H1 (cell line): Measurements from ENCODE around the gene OR9A2. TPM values are rescaled to one million over a fixed set of nuclear protein-coding genes. Genes with fewer than 3 reads are reported as not detected.

Experiments used
- CTCF ChIA-PET: fragments of 300-600 bp; sonication (Branson Sonifier 250); formaldehyde crosslinking; loops from one replicate; lab custom pipeline; 2021; ENCODE audit not compliant: partially characterized antibody; lab: Charles Lee
- POLR2A ChIA-PET: fragments of 300-600 bp; sonication (Branson Sonifier 250); formaldehyde crosslinking; loops from one replicate; lab custom pipeline; 2021; ENCODE audit warnings: inconsistent platforms; ENCODE audit not compliant: partially characterized antibody; lab: Charles Lee
- DNase-seq, 2 experiments: peaks; one replicate each; pipeline versions ENCODE4 v3.0.0 to v3.0.0-alpha.2; 2010 to 2022; ENCODE audit warnings: low spot score in 2 of 2, low read depth in 1 of 2, mixed read lengths in 1 of 2
- FAIRE-seq: peaks from 2 replicates; lab custom pipeline; 2011; peaks lifted over from hg19 to GRCh38; lab: Jason Lieb, UNC
- H2AFZ ChIP-seq: 2 replicates; pipeline ENCODE4 v1.8.1; 2012; ENCODE audit warnings: low read length, inconsistent platforms
- H2AK5ac ChIP-seq: 2 replicates; pipeline ENCODE4 v1.6.1; 2013; ENCODE audit warnings: low read depth, low read length
- H2BK120ac ChIP-seq: replicated peaks from 2 replicates; pipeline ENCODE3; 2013; ENCODE audit warnings: low read depth, low read length, inconsistent platforms
- H2BK12ac ChIP-seq: 2 replicates; pipeline ENCODE4 v1.6.1; 2013; ENCODE audit warnings: low read depth, low read length
- H2BK15ac ChIP-seq: 2 replicates; pipeline ENCODE4 v1.6.1; 2013; ENCODE audit warnings: low read length
- H2BK20ac ChIP-seq: 2 replicates; pipeline ENCODE4 v1.6.1; 2013; ENCODE audit warnings: low read length
- H2BK5ac ChIP-seq: 2 replicates; pipeline ENCODE4 v1.6.1; 2013; ENCODE audit warnings: low read depth, low read length
- H3K14ac ChIP-seq: 2 replicates; pipeline ENCODE4 v1.6.1; 2013; ENCODE audit warnings: inconsistent platforms; ENCODE audit not compliant: insufficient read length
- H3K18ac ChIP-seq: 2 replicates; pipeline ENCODE4 v1.6.1; 2013; ENCODE audit warnings: low read length; ENCODE audit errors: extremely low read depth
- H3K23ac ChIP-seq: 2 replicates; pipeline ENCODE4 v1.6.1; 2013; ENCODE audit warnings: inconsistent platforms; ENCODE audit not compliant: insufficient read length
- H3K23me2 ChIP-seq: 2 replicates; pipeline ENCODE4 v1.6.1; 2013; ENCODE audit warnings: low read depth, low read length
- H3K27ac ChIP-seq: 2 replicates; pipeline ENCODE4 v1.6.1; 2011; ENCODE audit warnings: low read depth, low read length, inconsistent platforms
- H3K27me3 ChIP-seq, 4 experiments: replicated peaks in 1 of 4; 1 replicate in 1 of 4; 2 replicates in 3 of 4; pipeline versions ENCODE4 v1.6.1 to v1.8.1; 2011 to 2013; ENCODE audit warnings: low read length in 3 of 4, mild to moderate bottlenecking in 3 of 4, inconsistent platforms in 2 of 4, mixed read lengths in 2 of 4, moderate library complexity in 1 of 4; ENCODE audit not compliant: control insufficient read depth in 3 of 4, insufficient read depth in 3 of 4; ENCODE audit errors: extremely low read depth in 1 of 4
- H3K36me3 ChIP-seq, 4 experiments: 2 replicates each; pipeline versions ENCODE4 v1.6.1 to v1.8.1; 2011 to 2013; ENCODE audit warnings: mild to moderate bottlenecking in 4 of 4, low read length in 3 of 4, moderate library complexity in 2 of 4, control low read depth in 1 of 4, inconsistent platforms in 1 of 4; ENCODE audit not compliant: insufficient read depth in 4 of 4, control insufficient read depth in 2 of 4
- H3K4ac ChIP-seq: replicated peaks from 2 replicates; pipeline ENCODE3; 2013; ENCODE audit warnings: low read length, low read depth, mixed read lengths, inconsistent platforms; ENCODE audit not compliant: insufficient read length
- H3K4me1 ChIP-seq, 4 experiments: replicated peaks in 1 of 4; 1 replicate in 1 of 4; 2 replicates in 3 of 4; pipeline versions ENCODE4 v1.6.1 to v1.8.1; 2011 to 2013; ENCODE audit warnings: low read length in 3 of 4, inconsistent platforms in 2 of 4, mixed read lengths in 1 of 4; ENCODE audit not compliant: insufficient read depth in 4 of 4, control insufficient read depth in 3 of 4
- H3K4me2 ChIP-seq, 2 experiments: 2 replicates each; pipeline versions ENCODE4 v1.6.1 to v1.8.1; 2011 to 2013; ENCODE audit warnings: low read depth in 2 of 2, low read length in 2 of 2, control low read depth in 1 of 2, inconsistent platforms in 1 of 2, mild to moderate bottlenecking in 1 of 2; ENCODE audit not compliant: insufficient read depth in 1 of 2
- H3K4me3 ChIP-seq, 4 experiments: fragments of 200-600, 300-600 bp in 1 of 4; sonication (generic), shearing (Covaris generic), sonication (Bioruptor Twin) in 1 of 4; 2 replicates each; pipeline versions ENCODE4 v1.5.1 to v1.8.1; 2011 to 2016; ENCODE audit warnings: low read length in 4 of 4, low read depth in 3 of 4, control low read depth in 2 of 4, inconsistent platforms in 2 of 4, mild to moderate bottlenecking in 2 of 4, mixed read lengths in 1 of 4, moderate library complexity in 1 of 4; ENCODE audit not compliant: insufficient read depth in 2 of 4; ENCODE audit errors: extremely low read depth in 1 of 4
- H3K56ac ChIP-seq: replicated peaks from 2 replicates; pipeline ENCODE3; 2013; ENCODE audit warnings: low read depth, mild to moderate bottlenecking, mixed read lengths, low read length, inconsistent platforms; ENCODE audit not compliant: insufficient read length
- H3K79me1 ChIP-seq: 2 replicates; pipeline ENCODE4 v1.6.1; 2013; ENCODE audit warnings: low read depth, low read length, control low read depth
- H3K79me2 ChIP-seq, 2 experiments: 2 replicates each; pipeline versions ENCODE4 v1.6.1 to v1.8.1; 2012 to 2013; ENCODE audit warnings: low read length in 2 of 2, mild to moderate bottlenecking in 2 of 2, inconsistent platforms in 1 of 2; ENCODE audit not compliant: insufficient read depth in 2 of 2, control insufficient read depth in 1 of 2
- H3K9ac ChIP-seq, 4 experiments: replicated peaks in 1 of 4; 1 replicate in 1 of 4; 2 replicates in 3 of 4; pipeline versions ENCODE4 v1.6.1 to v1.8.1; 2011 to 2013; ENCODE audit warnings: low read depth in 3 of 4, low read length in 3 of 4, control low read depth in 2 of 4, mild to moderate bottlenecking in 2 of 4, moderate library complexity in 2 of 4, inconsistent platforms in 1 of 4; ENCODE audit errors: extremely low read depth in 1 of 4
- H3K9me3 ChIP-seq, 2 experiments: 2 replicates each; pipeline versions ENCODE4 v1.6.1 to v1.8.1; 2012 to 2013; ENCODE audit warnings: mild to moderate bottlenecking in 2 of 2, moderate library complexity in 2 of 2, control low read depth in 1 of 2, inconsistent platforms in 1 of 2, low read depth in 1 of 2, low read length in 1 of 2, mixed read lengths in 1 of 2; ENCODE audit not compliant: insufficient read depth in 2 of 2
- H4K20me1 ChIP-seq, 2 experiments: replicated peaks in 1 of 2; 2 replicates each; pipeline versions ENCODE3 to v1.8.1; 2011 to 2013; ENCODE audit warnings: inconsistent platforms in 2 of 2, low read length in 2 of 2, mild to moderate bottlenecking in 1 of 2; ENCODE audit not compliant: insufficient read depth in 2 of 2, control insufficient read depth in 1 of 2
- H4K5ac ChIP-seq: 2 replicates; pipeline ENCODE4 v1.6.1; 2013; ENCODE audit warnings: low read length, low read depth, mixed read lengths, inconsistent platforms; ENCODE audit not compliant: insufficient read length
- H4K8ac ChIP-seq: 2 replicates; pipeline ENCODE4 v1.8.0; 2013; ENCODE audit warnings: mild to moderate bottlenecking, moderate library complexity, low read length, inconsistent platforms; ENCODE audit not compliant: insufficient read depth; ENCODE audit errors: extremely low read depth
- H4K91ac ChIP-seq: replicated peaks from 2 replicates; pipeline ENCODE3; 2013; ENCODE audit warnings: low read length, mixed read lengths, inconsistent platforms; ENCODE audit not compliant: insufficient read length
- RAD21 ChIP-seq, 2 experiments: IDR thresholded peaks in 1 of 2; conservative IDR thresholded peaks in 1 of 2; 2 replicates each; pipeline ENCODE4 v1.6.1; 2011; ENCODE audit warnings: low read depth in 2 of 2, low read length in 2 of 2, improper control_type of control experiment in 1 of 2, inconsistent platforms in 1 of 2, mild to moderate bottlenecking in 1 of 2, moderate library complexity in 1 of 2
- RNF2 ChIP-seq: fragments of 200-900, 300-1000 bp; sonication (generic); IDR thresholded peaks from 2 replicates; pipeline ENCODE4 v1.7.1; 2016; ENCODE audit warnings: borderline replicate concordance, low read depth, mild to moderate bottlenecking, antibody characterized with exemption, low read length; ENCODE audit not compliant: poor library complexity, severe bottlenecking; ENCODE audit errors: missing control alignments
- TEAD4 ChIP-seq: IDR thresholded peaks from 2 replicates; pipeline ENCODE4 v1.6.1; 2012; ENCODE audit warnings: low read depth, low read length, inconsistent platforms, mixed read lengths
- YY1 ChIP-seq: IDR thresholded peaks from 2 replicates; pipeline ENCODE4 v1.6.1; 2011; ENCODE audit warnings: low read depth, mild to moderate bottlenecking, low read length
- WGBS, 2 experiments: shearing (Covaris generic) in 1 of 2; methylation state at CpG; one replicate each; pipeline versions ENCODE4 v1.1.6 to v1.1.7; 2013 to 2015; ENCODE audit warnings: low lambda C conversion rate in 2 of 2, mixed read lengths in 2 of 2, inconsistent platforms in 1 of 2, low coverage in 1 of 2, missing lambda C conversion rate in 1 of 2; ENCODE audit not compliant: insufficient replicate concordance in 2 of 2, insufficient coverage in 1 of 2, insufficient read length in 1 of 2; ENCODE audit errors: extremely low coverage in 1 of 2, missing lambda C conversion rate in 1 of 2; 5-methylcytosine and 5-hydroxymethylcytosine counted together
- polyA plus RNA-seq, 7 experiments: library from polyadenylated mRNA; depleted of rRNA in 3 of 7; stranded (reverse) in 5 of 7; unstranded in 2 of 7; fragments of >200 nt in 5 of 7; fragments of 200-250 nt in 2 of 7; gene quantifications; 1 replicate in 5 of 7; 2 replicates in 1 of 7; 4 replicates in 1 of 7; pipeline versions ENCODE4 v1.2.1 to v1.2.3, GENCODE V29; 2011 to 2013; ENCODE audit warnings: missing spikeins in 2 of 7, mixed read lengths in 2 of 7
- total RNA-seq: library from RNA; stranded (reverse); fragmentation: NEBNext Ultra II Directional; extraction: Animal tissue kit (Norgen Biotek cat#: 25700); gene quantifications from 2 replicates; pipeline ENCODE4 v1.2.1, GENCODE V29; 2021
- TF ChIP-seq, protein P1 (sequence below), 3 experiments: IDR thresholded peaks; 1 replicate in 2 of 3; 2 replicates in 1 of 3; pipeline versions ENCODE4 v1.5.1 to v1.6.1; 2011; ENCODE audit warnings: low read length in 3 of 3, mild to moderate bottlenecking in 3 of 3, inconsistent platforms in 2 of 3, low read depth in 1 of 3, moderate library complexity in 1 of 3; ENCODE audit not compliant: insufficient read depth in 1 of 3; ENCODE audit errors: control extremely low read depth in 1 of 3

The OR9A2 gene
- total and polyA plus RNA-seq, 2 of the 8 experiments (the other 6 are each of a cell fraction or from before 2014, with no cell fraction given): not detected

DNA sequence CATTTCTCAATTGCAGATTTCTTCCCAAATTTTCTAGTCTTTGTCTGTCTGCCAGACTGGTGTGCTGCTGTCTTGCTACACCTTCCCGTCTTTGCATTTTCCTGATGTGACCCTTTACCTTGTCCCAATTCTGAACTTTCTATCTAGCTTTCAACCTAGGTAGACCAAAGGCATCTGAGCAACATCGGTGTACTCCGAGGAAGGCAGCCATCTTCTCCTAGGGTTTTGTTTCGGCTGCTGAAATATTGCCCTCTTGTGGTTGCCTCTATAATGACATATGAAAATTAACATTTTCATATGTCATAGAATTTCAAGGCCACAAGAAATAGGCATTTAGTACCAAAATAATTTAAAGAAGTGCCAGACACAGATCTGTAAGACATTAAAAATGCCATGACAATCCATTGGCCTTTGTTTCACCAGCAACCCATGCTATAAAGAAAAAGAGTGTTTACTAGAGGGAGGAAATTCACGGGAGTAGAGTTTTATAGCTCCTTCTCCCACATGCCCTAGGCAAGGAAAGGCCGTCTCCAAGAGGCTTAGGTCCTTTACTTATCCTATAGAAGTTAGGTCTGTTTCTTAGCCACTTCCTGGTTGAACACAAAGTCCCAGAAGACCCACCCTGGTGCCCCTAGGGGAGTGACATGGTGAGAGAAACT lies 23.4 kb downstream of the OR9A2 start:
- Histone ChIP-seq H2AFZ (peak overlapping the region; percentile 98), H4K8ac (no peak overlapping the region), H3K4ac (no peak overlapping the region), H3K56ac (no peak overlapping the region), H2BK120ac (no peak overlapping the region), H3K14ac (no peak overlapping the region), H2BK5ac (no peak overlapping the region), H3K4me1 (no peaks in the 10 kb centered on the region), H3K23me2 (no peaks in the 10 kb centered on the region), H3K4me3 (no peak overlapping the region), H2BK20ac (no peak overlapping the region), H3K36me3 (no peaks in the 10 kb centered on the region), H2BK12ac (no peak overlapping the region)
- no peak for DNase-seq
- POLR2A ChIA-PET: no interaction called here
- TF ChIP-seq, protein P1, sequence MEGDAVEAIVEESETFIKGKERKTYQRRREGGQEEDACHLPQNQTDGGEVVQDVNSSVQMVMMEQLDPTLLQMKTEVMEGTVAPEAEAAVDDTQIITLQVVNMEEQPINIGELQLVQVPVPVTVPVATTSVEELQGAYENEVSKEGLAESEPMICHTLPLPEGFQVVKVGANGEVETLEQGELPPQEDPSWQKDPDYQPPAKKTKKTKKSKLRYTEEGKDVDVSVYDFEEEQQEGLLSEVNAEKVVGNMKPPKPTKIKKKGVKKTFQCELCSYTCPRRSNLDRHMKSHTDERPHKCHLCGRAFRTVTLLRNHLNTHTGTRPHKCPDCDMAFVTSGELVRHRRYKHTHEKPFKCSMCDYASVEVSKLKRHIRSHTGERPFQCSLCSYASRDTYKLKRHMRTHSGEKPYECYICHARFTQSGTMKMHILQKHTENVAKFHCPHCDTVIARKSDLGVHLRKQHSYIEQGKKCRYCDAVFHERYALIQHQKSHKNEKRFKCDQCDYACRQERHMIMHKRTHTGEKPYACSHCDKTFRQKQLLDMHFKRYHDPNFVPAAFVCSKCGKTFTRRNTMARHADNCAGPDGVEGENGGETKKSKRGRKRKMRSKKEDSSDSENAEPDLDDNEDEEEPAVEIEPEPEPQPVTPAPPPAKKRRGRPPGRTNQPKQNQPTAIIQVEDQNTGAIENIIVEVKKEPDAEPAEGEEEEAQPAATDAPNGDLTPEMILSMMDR (IDR thresholded peaks at IDR 0.05; ENCODE audit: control extremely low read depth in 1 of 3, insufficient read depth in 1 of 3, low read depth in 1 of 3, low read length in 3 of 3): peak in 2 of 3 experiments; percentile 58 to 61; a peak in 3 of 4 replicates
- no peak for TF ChIP-seq RNF2
- TF ChIP-seq YY1: peak; percentile 93
- TF ChIP-seq RAD21 (IDR thresholded peaks at IDR 0.05 in 1 of 2, conservative IDR thresholded peaks at IDR 0.05 in 1 of 2; ENCODE audit: low read depth in 2 of 2, low read length in 2 of 2): peak; percentile 59 to 61
- TF ChIP-seq TEAD4: no peak
- TF ChIP-seq, all 59 proteins: peak for 3
- Histone ChIP-seq H3K79me2 (no peaks in the 10 kb centered on the region), H2AK5ac (no peak overlapping the region), H3K27me3 (no peaks in the 10 kb centered on the region), H3K27ac (no peak overlapping the region), H3K4me2 (no peak overlapping the region), H3K9ac (no peak overlapping the region), H4K20me1 (no peaks in the 10 kb centered on the region), H4K91ac (no peak overlapping the region), H3K23ac (no peak overlapping the region), H4K5ac (no peak overlapping the region), H3K79me1 (no peaks in the 10 kb centered on the region), H2BK15ac (no peak overlapping the region), H3K18ac (no peak overlapping the region), H3K9me3 (no peaks in the 10 kb centered on the region; a peak in 1 of 4 replicates)
- WGBS, 2 experiments: 71% methylated on average over 6 of the region's 6 CpGs; no CpG with 5 or more reads in 1 of the 2 experiments
- FAIRE-seq: peak; percentile 91
- CTCF ChIA-PET: interaction anchor here (0.7 to 19.0 kb wide), 64 partner anchors 9 to 684 kb away, joined by 3 to 480 read pairs (median 5); partner anchors contain the start of genes EPHB6, OR9A2, TAS2R40 and TRPV5
